ENCODE results near the gene CBFA2T3. TPM values are rescaled to one million over a fixed set of nuclear protein-coding genes. Genes with fewer than 3 reads are reported as not detected.

CBFA2T3 gene
- total and polyA plus RNA-seq, 2 donors (not counting 1 experiment from before 2014, with no cell fraction given) = 40.8 to 58.3 TPM

- H3K4me2 ChIP-seq (replicated peaks; ENCODE audit: low read depth, low read length, poor library complexity, severe bottlenecking) = no peak overlapping the region
- Mint-ChIP-seq H3K9me3 (ENCODE audit: insufficient read depth) (no peaks in the 10 kb centered on the region), H3K27ac (no peak overlapping the region), H3K4me1 (no peaks in the 10 kb centered on the region), H3K4me3 (no peak overlapping the region), H3K27me3 (no peaks in the 10 kb centered on the region)
- no peaks in the 10 kb centered on the region for H3K4me1 ChIP-seq (ENCODE audit: control insufficient read depth in 2 of 2, insufficient read depth in 2 of 2, low read length in 2 of 2)
- no peak overlapping the region for H3K27ac ChIP-seq (ENCODE audit: low read length in 2 of 2)
- no peak overlapping the region for H3K9ac ChIP-seq (ENCODE audit: low read length)
- H3K27me3 ChIP-seq (replicated peaks in 1 of 4; ENCODE audit: control extremely low read depth in 1 of 4, control insufficient read depth in 3 of 4, insufficient read depth in 4 of 4, low read length in 3 of 4) = no peaks in the 10 kb centered on the region
- no peak for TF ChIP-seq EZH2 (IDR thresholded peaks at IDR 0.05; ENCODE audit: borderline replicate concordance, insufficient read depth, low read depth, low read length, poor library complexity, severe bottlenecking)
- TF ChIP-seq CTCF (IDR thresholded peaks at IDR 0.05) = no peak
- no peak overlapping the region for H3K4me3 ChIP-seq (ENCODE audit: control extremely low read depth in 1 of 5, extremely low read depth in 1 of 5, insufficient read depth in 1 of 5, low read depth in 2 of 5, low read length in 4 of 5)
- CTCF ChIA-PET = no interaction called here
- H3K9me3 ChIP-seq (ENCODE audit: control extremely low read depth in 1 of 3, control insufficient read depth in 2 of 3, insufficient read depth in 1 of 3, low read length in 2 of 3) = no peaks in the 10 kb centered on the region
- no peak for DNase-seq
- H2AFZ ChIP-seq (ENCODE audit: insufficient read depth, low read depth, low read length, poor library complexity, severe bottlenecking) = no peak overlapping the region
- ATAC-seq (ENCODE audit: low read depth) = no peak
- POLR2A ChIA-PET = no interaction called here
- H3K36me3 ChIP-seq (replicated peaks in 1 of 2; ENCODE audit: control extremely low read depth in 1 of 2, control insufficient read depth in 1 of 2, extremely low read depth in 1 of 2, insufficient read depth in 2 of 2, low read length in 1 of 2) = peaks cover 0 to 19% of the 10 kb centered on the region in 2 experiments
- H3K79me2 ChIP-seq (ENCODE audit: control insufficient read depth, insufficient read depth, low read length) = peaks cover 50% of the 10 kb centered on the region
- 96% methylated on average over 7 of the region's 9 CpGs for WGBS (ENCODE audit: insufficient coverage)
- intact Hi-C loops (cut with micrococcal nuclease) = no loop called here
- peaks cover 47% of the 10 kb centered on the region for H4K20me1 ChIP-seq (ENCODE audit: control insufficient read depth, insufficient read depth, low read length, poor library complexity, severe bottlenecking)
Observed at GRCh38 chr16:88846088-88846487, 130.9 kb downstream of the CBFA2T3 start.

GRCh38 chr16:88844419-88845036 lies 132.5 kb downstream of the CBFA2T3 start:
- Mint-ChIP-seq H3K27me3 (no peaks in the 10 kb centered on the region), H3K4me1 (no peaks in the 10 kb centered on the region), H3K9me3 (ENCODE audit: insufficient read depth) (no peaks in the 10 kb centered on the region), H3K27ac (no peak overlapping the region), H3K4me3 (no peak overlapping the region)
- Histone ChIP-seq H3K9ac (ENCODE audit: low read length) (no peak overlapping the region), H3K4me3 (ENCODE audit: control extremely low read depth in 1 of 5, extremely low read depth in 1 of 5, insufficient read depth in 1 of 5, low read depth in 2 of 5, low read length in 4 of 5) (no peak overlapping the region), H3K4me2 (replicated peaks; ENCODE audit: low read depth, low read length, poor library complexity, severe bottlenecking) (no peak overlapping the region), H2AFZ (ENCODE audit: insufficient read depth, low read depth, low read length, poor library complexity, severe bottlenecking) (no peak overlapping the region), H3K9me3 (ENCODE audit: control extremely low read depth in 1 of 3, control insufficient read depth in 2 of 3, insufficient read depth in 1 of 3, low read length in 2 of 3) (no peaks in the 10 kb centered on the region), H3K4me1 (ENCODE audit: control insufficient read depth in 2 of 2, insufficient read depth in 2 of 2, low read length in 2 of 2) (no peaks in the 10 kb centered on the region), H3K79me2 (ENCODE audit: control insufficient read depth, insufficient read depth, low read length) (peaks cover 46% of the 10 kb centered on the region), H3K27ac (ENCODE audit: low read length in 2 of 2) (no peak overlapping the region), H3K36me3 (replicated peaks in 1 of 2; ENCODE audit: control extremely low read depth in 1 of 2, control insufficient read depth in 1 of 2, extremely low read depth in 1 of 2, insufficient read depth in 2 of 2, low read length in 1 of 2) (peaks cover 0 to 20% of the 10 kb centered on the region in 2 experiments), H4K20me1 (ENCODE audit: control insufficient read depth, insufficient read depth, low read length, poor library complexity, severe bottlenecking) (peaks cover 33% of the 10 kb centered on the region), H3K27me3 (replicated peaks in 1 of 4; ENCODE audit: control extremely low read depth in 1 of 4, control insufficient read depth in 3 of 4, insufficient read depth in 4 of 4, low read length in 3 of 4) (no peaks in the 10 kb centered on the region)
- no peak for ATAC-seq (ENCODE audit: low read depth)
- POLR2A ChIA-PET = no interaction called here
- no peak for DNase-seq
- TF ChIP-seq EZH2 (IDR thresholded peaks at IDR 0.05; ENCODE audit: borderline replicate concordance, insufficient read depth, low read depth, low read length, poor library complexity, severe bottlenecking) (no peak), CTCF (IDR thresholded peaks at IDR 0.05) (no peak)
- CTCF ChIA-PET = interaction anchor here (1.1 kb wide), 1 partner anchor 14 kb away, joined by 3 read pairs; no protein-coding TSS in a partner anchor
- intact Hi-C loops (cut with micrococcal nuclease) = no loop called here
- 67% methylated on average over 11 of the region's 11 CpGs for WGBS (ENCODE audit: insufficient coverage)

Data from B cell (primary cell).